OCI-LY3 (cell line): ENCODE measurements around the gene UBXN2A.

Source experiments
- CTCF ChIP-seq: fragments of 200-600, 300-600 bp; sonication (generic); IDR thresholded peaks from 2 replicates; pipeline ENCODE4 v1.5.1; 2014; ENCODE audit warnings: antibody characterized with exemption, low read length, low read depth
- EZH2phosphoT487 ChIP-seq: fragments of 200-600 bp; shearing (Covaris generic); IDR thresholded peaks from 2 replicates; pipeline ENCODE4 v1.6.1; 2018; ENCODE audit warnings: antibody characterized with exemption, mixed run types, low read depth

GRCh38 chr2:24011250-24012104 lies 71.2 kb downstream of the UBXN2A start:
- TF ChIP-seq CTCF (no peak), EZH2phosphoT487 (no peak)
